GM21619 (cell line): ENCODE data around the gene BBS12.

ENCODE experiments used
- ATAC-seq: cut with Tn5 transposase; IDR thresholded peaks from one replicate; pipeline ENCODE4 v1.9.1; 2021; ENCODE audit not compliant: unreplicated experiment

The BBS12 gene

DNA sequence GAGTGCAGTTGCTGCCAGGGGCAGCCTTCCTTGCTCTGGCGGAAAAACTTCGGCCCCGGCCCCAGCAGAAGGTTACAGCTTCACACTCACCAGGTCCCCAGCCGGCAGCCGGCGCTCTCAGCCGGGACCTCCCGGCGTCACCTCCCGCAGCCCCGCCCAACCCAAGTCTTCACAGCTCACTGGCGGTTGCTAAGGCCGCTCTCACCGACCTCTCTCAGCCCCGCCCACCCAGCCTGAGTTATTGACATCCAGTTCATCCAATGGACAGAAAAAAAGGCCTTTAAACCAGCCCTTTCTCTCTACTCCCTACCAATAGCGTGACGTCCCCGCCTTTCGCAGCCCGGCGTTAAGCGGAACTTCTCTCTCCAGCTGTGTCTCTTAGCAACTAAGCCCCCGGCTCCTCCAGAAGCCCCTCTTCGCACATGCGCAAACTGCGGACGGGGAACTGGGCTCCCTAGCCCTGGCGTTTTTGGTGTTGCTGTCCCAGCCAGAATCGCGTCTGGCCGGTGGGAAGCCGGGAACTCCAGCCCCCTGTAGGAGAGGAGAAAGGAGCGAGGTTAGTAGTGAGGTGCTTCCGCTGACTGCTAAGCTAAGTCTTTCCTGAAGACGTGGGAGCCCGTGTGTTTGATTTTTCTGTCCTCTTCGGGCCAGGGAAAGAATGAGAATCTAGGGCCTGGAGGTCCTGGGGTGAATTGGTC is at the start of gene BBS12:
Gene BBS12, plus strand, starts transcription at position 376 of the 698 bp plus-strand sequence. CDS start 9,189 bp downstream, outside the sequence.
- peak; percentile 100 for ATAC-seq

DNA sequence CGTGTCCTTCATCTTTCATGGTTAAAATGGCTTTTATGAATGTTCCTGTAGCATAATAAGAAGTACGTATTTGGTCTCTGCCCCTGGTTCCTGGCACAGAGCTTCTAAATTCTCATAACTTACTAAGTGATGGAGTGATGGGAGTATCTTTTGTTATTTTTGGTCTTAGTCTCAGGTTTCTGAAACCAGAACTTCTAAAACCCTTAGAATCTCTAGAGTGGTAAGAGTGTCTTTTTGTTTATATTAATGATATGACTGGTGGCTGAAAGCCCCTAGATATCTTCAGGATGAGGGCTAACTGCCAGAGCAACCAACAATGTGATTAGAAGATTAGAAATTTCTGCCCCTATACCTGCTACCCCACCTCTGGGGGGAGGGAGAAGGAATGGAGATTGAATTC is 45.8 kb upstream of the BBS12 start:
- ATAC-seq: no peak

- ATAC-seq: no peak
Observed at GRCh38 chr4:122687531-122688061, 44.9 kb upstream of the BBS12 start.

GRCh38 chr4:122688529-122689140 is 43.9 kb upstream of the BBS12 start:
- no peak for ATAC-seq

DNA sequence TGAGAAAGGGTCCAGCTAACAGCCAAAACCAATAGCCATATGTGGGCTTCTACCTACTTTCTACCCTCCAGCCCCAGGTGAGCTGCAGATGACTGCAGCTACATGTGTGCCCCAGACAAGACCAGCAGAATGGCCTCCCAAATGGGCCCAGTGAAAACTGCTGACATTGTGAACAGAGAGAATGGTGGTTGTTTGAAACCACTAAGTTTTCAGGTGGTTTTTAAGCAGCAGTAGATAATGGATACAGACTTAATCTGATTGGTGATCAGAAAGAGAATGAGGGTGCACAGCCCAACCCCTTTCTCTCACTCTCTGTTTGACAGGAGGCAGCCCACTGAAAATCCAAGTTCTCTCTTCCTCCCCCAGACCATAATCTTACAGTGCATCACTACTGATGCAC is 42.5 kb upstream of the BBS12 start:
- ATAC-seq: peak; percentile 89

DNA sequence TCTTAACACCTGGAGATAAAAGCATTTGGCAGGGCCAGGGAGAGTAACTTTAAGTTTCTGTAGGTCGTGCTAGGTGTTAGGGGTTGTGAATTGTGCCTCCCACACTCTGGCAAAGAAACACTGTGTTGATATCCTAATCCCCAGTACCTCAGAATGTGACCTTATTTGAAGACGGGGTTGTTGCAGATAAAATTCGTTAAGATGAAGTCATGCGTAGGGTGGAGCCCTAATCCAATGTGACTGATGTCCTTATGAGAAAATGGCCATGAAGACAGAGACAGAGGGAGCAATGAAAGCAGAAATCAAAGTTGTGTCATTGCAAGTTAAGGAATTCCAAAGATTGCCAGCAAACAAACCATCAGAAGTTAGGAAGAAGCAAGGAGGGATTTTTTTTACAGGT is 40.5 kb upstream of the BBS12 start:
- ATAC-seq: no peak

- ATAC-seq: no peak
Observed at GRCh38 chr4:122692641-122693520, 39.6 kb upstream of the BBS12 start.

GRCh38 chr4:122695226-122695625 is 37.3 kb upstream of the BBS12 start:
- no peak for ATAC-seq

- ATAC-seq: no peak
Observed at GRCh38 chr4:122700178-122700725, 32.3 kb upstream of the BBS12 start.

DNA sequence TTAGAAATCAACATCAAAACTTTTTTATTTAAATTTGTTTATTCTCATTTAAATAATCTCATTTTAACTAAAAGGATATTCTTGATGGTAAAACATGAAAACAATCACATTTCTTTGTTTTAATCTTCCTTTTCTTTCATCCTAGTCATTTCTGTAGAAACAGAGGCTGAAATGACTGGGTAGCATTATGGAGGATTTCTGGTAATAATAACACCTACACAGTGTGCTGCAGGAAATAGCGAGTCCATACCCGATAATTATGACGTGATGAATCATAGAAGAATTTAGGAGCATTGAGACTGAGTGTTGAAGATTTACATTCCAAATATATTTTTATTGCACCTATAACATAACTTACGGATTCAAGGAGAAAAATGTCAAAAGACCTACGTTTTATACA is 31.4 kb upstream of the BBS12 start:
- no peak for ATAC-seq

- ATAC-seq: no peak
Observed at GRCh38 chr4:122701965-122702364, 30.5 kb upstream of the BBS12 start.

- no peak for ATAC-seq
Observed at GRCh38 chr4:122702939-122703338, 29.6 kb upstream of the BBS12 start.

DNA sequence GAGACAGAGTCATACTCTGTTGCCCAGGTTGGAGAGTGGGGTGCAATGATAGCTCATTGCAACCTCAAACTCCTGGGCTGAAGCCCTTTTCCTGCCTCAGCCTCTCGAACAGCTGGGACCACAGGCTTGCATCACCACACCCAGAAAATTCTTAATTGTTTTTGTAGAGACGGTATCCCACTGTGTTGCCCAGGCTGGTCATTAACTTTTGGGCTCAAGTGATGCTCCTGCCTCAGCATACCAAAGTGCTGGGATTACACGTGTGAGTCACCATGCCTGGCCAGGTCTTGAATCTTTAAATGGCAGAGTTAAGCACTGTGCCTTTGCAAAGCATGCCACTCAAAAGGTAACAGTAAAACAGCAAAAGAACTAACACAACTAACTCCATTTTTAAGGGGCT is 28.6 kb upstream of the BBS12 start:
- no peak for ATAC-seq

DNA sequence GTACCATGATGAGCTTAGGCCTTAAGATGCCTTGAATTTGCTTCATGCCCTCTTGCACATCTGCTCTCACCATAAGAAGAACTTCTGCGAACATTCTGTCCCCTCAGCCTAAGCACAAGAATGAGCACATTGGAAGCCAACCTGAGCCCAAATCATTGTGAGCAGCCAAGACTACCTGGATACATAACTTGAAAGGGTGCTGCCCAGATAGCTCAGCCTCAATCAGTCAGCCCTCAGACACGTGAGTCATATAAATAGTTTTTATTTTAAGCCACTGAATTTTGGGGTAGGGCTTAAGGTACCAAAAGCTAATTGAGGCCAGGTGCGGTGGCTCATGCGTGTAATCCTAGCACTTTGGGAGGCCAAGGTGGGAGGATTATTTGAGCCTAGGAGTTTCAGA is 27.5 kb upstream of the BBS12 start:
- no peak for ATAC-seq

- ATAC-seq: no peak
Observed at GRCh38 chr4:122705547-122706117, 26.9 kb upstream of the BBS12 start.

DNA sequence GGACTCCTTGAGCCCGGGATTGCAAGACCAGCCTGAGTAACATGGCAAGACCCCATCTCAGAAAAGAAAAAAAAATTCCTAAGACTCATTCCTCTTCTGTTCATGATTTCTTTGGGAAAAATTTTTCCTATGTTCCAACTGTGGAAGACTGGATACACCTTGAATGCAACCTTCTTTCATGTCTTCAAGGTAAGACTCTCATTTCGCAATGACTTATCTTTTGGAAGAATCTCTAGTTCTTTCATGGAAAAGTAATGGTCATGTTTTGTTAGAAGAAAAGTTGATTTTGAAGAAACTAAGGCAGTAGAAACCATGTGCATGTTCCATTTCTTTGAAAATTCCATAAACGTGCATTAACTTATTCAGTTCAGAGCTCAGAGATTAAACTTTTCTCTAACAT is 26.0 kb upstream of the BBS12 start:
- ATAC-seq: no peak

GRCh38 chr4:122707497-122707896 is 25.0 kb upstream of the BBS12 start:
- ATAC-seq: no peak

- ATAC-seq: no peak
Observed at GRCh38 chr4:122709236-122709635, 23.3 kb upstream of the BBS12 start.

GRCh38 chr4:122710434-122711308 is 21.8 kb upstream of the BBS12 start:
- peak; percentile 75 for ATAC-seq

- no peak for ATAC-seq
Observed at GRCh38 chr4:122711919-122712318, 20.6 kb upstream of the BBS12 start.
